Type B pancreatic cell (in vitro differentiated cells): ENCODE measurements around the gene PVALB. TPM values are rescaled to one million over a fixed set of nuclear protein-coding genes. Genes with fewer than 3 reads are reported as not detected.

Experiments
- DNase-seq: peaks from one replicate; pipeline ENCODE4 v3.0.0; 2021; ENCODE audit warnings: mixed read lengths; ENCODE audit not compliant: unreplicated experiment; ENCODE audit errors: extremely low spot score
- H3K27ac Mint-ChIP-seq: 2 replicates; pipeline ENCODE4 v1.8.0; 2021; ENCODE audit warnings: mild to moderate bottlenecking, mixed read lengths
- H3K27me3 Mint-ChIP-seq: 2 replicates; pipeline ENCODE4 v1.8.0; 2021; ENCODE audit warnings: mixed read lengths
- H3K36me3 Mint-ChIP-seq: 2 replicates; pipeline ENCODE4 v1.8.0; 2021; ENCODE audit warnings: mixed read lengths
- H3K4me1 Mint-ChIP-seq: one replicate; pipeline ENCODE4 v1.8.0; 2021; ENCODE audit warnings: mixed read lengths; ENCODE audit not compliant: unreplicated experiment
- H3K4me3 Mint-ChIP-seq: 2 replicates; pipeline ENCODE4 v1.8.0; 2021; ENCODE audit warnings: mild to moderate bottlenecking, mixed read lengths
- H3K9me3 Mint-ChIP-seq: 2 replicates; pipeline ENCODE4 v1.8.0; 2021; ENCODE audit warnings: mixed read lengths
- CTCF ChIP-seq: fragments of 200-600 bp; sonication (generic); conservative IDR thresholded peaks from 2 replicates; pipeline ENCODE4 v1.5.0; 2021; ENCODE audit warnings: antibody characterized with exemption, mild to moderate bottlenecking
- total RNA-seq: library from RNA; stranded (reverse); gene quantifications from 2 replicates; pipeline ENCODE4 v1.2.1, GENCODE V29; 2021; ENCODE audit warnings: low replicate concordance

PVALB gene
- total RNA-seq, 1 donor from 2014 or later = 0.75 TPM

- Mint-ChIP-seq H3K36me3 (peaks cover 9% of the 10 kb centered on the region), H3K4me3 (no peak overlapping the region), H3K9me3 (no peaks in the 10 kb centered on the region), H3K27ac (no peak overlapping the region), H3K27me3 (no peaks in the 10 kb centered on the region), H3K4me1 (peaks cover 19% of the 10 kb centered on the region)
- no peak for DNase-seq
- TF ChIP-seq CTCF = no peak
Measured at GRCh38 chr22:36767035-36767775, 49.6 kb downstream of the PVALB start.

- no peak for DNase-seq
- H3K4me1 Mint-ChIP-seq = peaks cover 12% of the 10 kb centered on the region
- no peak overlapping the region for H3K27ac Mint-ChIP-seq
Measured at GRCh38 chr22:36765943-36766450, 50.8 kb downstream of the PVALB start.

GRCh38 chr22:36765131-36765942, 51.5 kb downstream of the PVALB start:
- Mint-ChIP-seq H3K4me1 (peaks cover 6% of the 10 kb centered on the region), H3K27me3 (no peaks in the 10 kb centered on the region), H3K27ac (no peak overlapping the region), H3K36me3 (peaks cover 9% of the 10 kb centered on the region), H3K4me3 (no peak overlapping the region), H3K9me3 (no peaks in the 10 kb centered on the region)
- TF ChIP-seq CTCF = no peak
- no peak for DNase-seq

More at GRCh38 chr22:36765943-36766450, 50.8 kb downstream of the PVALB start:
- TF ChIP-seq CTCF = no peak
- H3K9me3 Mint-ChIP-seq = no peaks in the 10 kb centered on the region
- H3K36me3 Mint-ChIP-seq = peaks cover 9% of the 10 kb centered on the region
- no peaks in the 10 kb centered on the region for H3K27me3 Mint-ChIP-seq
- H3K4me3 Mint-ChIP-seq = no peak overlapping the region

GRCh38 chr22:36764641-36765040, 52.2 kb downstream of the PVALB start:
- Mint-ChIP-seq H3K9me3 (no peaks in the 10 kb centered on the region), H3K27ac (no peak overlapping the region), H3K36me3 (peaks cover 9% of the 10 kb centered on the region), H3K4me1 (peaks cover under 1% of the 10 kb centered on the region), H3K4me3 (no peak overlapping the region), H3K27me3 (no peaks in the 10 kb centered on the region)
- no peak for DNase-seq
- no peak for TF ChIP-seq CTCF

GRCh38 chr22:36764060-36764459, 52.8 kb downstream of the PVALB start:
- Mint-ChIP-seq H3K36me3 (peaks cover 9% of the 10 kb centered on the region), H3K9me3 (no peaks in the 10 kb centered on the region)

More at GRCh38 chr22:36764060-36764459, 52.8 kb downstream of the PVALB start:
- TF ChIP-seq CTCF = no peak
- no peak for DNase-seq
- no peaks in the 10 kb centered on the region for H3K4me1 Mint-ChIP-seq
- H3K27me3 Mint-ChIP-seq = no peaks in the 10 kb centered on the region
- H3K4me3 Mint-ChIP-seq = no peak overlapping the region
- H3K27ac Mint-ChIP-seq = no peak overlapping the region
